ENCODE data around the gene MOB1B. TPM values are rescaled to one million over a fixed set of nuclear protein-coding genes. Genes with fewer than 3 reads are reported as not detected.

Gene MOB1B
- total and polyA plus RNA-seq, 2 of the 13 experiments (the other 11 are each of a cell fraction or from before 2014, with no cell fraction given), result 3.9 to 4.0 TPM

- TF ChIP-seq ZNF414 (CRISPR knock-in tag; IDR thresholded peaks at IDR 0.05), result peak; percentile 82
- peak; percentile 79 for TF ChIP-seq ARID4A (CRISPR knock-in tag; IDR thresholded peaks at IDR 0.05; ENCODE audit: borderline replicate concordance)
- peak; percentile 83 for TF ChIP-seq KMT2B (CRISPR knock-in tag; IDR thresholded peaks at IDR 0.05)
- no peak for TF ChIP-seq PAWR (CRISPR knock-in tag; IDR thresholded peaks at IDR 0.05; ENCODE audit: borderline replicate concordance)
- TF ChIP-seq BRCA1 (CRISPR knock-in tag; IDR thresholded peaks at IDR 0.05), result 0 out of 2 replicates have a peak, but pooled peaks have one; percentile 68
- TF ChIP-seq NFIC (IDR thresholded peaks at IDR 0.05; ENCODE audit: low read length), result no peak
- TF ChIP-seq FOXM1 (CRISPR knock-in tag; IDR thresholded peaks at IDR 0.05), result no peak
- TF ChIP-seq SYNCRIP (IDR thresholded peaks at IDR 0.05; ENCODE audit: insufficient read depth, low read depth, low read length), result no peak
- TF ChIP-seq ZNF878 (CRISPR knock-in tag; IDR thresholded peaks at IDR 0.05), result 0 out of 2 replicates have a peak, but pooled peaks have one; percentile 16
- no peak for TF ChIP-seq HBP1 (CRISPR knock-in tag; IDR thresholded peaks at IDR 0.05; ENCODE audit: low read depth)
- 0 out of 2 replicates have a peak, but pooled peaks have one; percentile 10 for TF ChIP-seq ZNF775 (CRISPR knock-in tag; IDR thresholded peaks at IDR 0.05; ENCODE audit: borderline replicate concordance)
- no peak for TF ChIP-seq ELF4 (CRISPR knock-in tag; IDR thresholded peaks at IDR 0.05; ENCODE audit: borderline replicate concordance)
- peak; percentile 72; the same call in 1 of the 2 replicates for TF ChIP-seq MYC (CRISPR knock-in tag; IDR thresholded peaks at IDR 0.05; ENCODE audit: borderline replicate concordance)
- TF ChIP-seq ZNF652 (CRISPR knock-in tag; IDR thresholded peaks at IDR 0.05; ENCODE audit: borderline replicate concordance, low read depth), result no peak
- peak; percentile 79 for TF ChIP-seq KDM5B (CRISPR knock-in tag; IDR thresholded peaks at IDR 0.05; ENCODE audit: borderline replicate concordance)
- peak; percentile 63 for TF ChIP-seq KLF6 (CRISPR knock-in tag; IDR thresholded peaks at IDR 0.05)
- TF ChIP-seq MED8 (CRISPR knock-in tag; IDR thresholded peaks at IDR 0.05; ENCODE audit: insufficient replicate concordance), result no peak
- TF ChIP-seq, protein P1, sequence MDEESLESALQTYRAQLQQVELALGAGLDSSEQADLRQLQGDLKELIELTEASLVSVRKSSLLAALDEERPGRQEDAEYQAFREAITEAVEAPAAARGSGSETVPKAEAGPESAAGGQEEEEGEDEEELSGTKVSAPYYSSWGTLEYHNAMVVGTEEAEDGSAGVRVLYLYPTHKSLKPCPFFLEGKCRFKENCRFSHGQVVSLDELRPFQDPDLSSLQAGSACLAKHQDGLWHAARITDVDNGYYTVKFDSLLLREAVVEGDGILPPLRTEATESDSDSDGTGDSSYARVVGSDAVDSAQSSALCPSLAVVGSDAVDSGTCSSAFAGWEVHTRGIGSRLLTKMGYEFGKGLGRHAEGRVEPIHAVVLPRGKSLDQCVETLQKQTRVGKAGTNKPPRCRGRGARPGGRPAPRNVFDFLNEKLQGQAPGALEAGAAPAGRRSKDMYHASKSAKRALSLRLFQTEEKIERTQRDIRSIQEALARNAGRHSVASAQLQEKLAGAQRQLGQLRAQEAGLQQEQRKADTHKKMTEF (CRISPR knock-in tag; IDR thresholded peaks at IDR 0.05), result peak; percentile 65; the same call in 1 of the 2 replicates
- TF ChIP-seq, protein P2, sequence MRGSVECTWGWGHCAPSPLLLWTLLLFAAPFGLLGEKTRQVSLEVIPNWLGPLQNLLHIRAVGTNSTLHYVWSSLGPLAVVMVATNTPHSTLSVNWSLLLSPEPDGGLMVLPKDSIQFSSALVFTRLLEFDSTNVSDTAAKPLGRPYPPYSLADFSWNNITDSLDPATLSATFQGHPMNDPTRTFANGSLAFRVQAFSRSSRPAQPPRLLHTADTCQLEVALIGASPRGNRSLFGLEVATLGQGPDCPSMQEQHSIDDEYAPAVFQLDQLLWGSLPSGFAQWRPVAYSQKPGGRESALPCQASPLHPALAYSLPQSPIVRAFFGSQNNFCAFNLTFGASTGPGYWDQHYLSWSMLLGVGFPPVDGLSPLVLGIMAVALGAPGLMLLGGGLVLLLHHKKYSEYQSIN (CRISPR knock-in tag; IDR thresholded peaks at IDR 0.05; ENCODE audit: borderline replicate concordance), result no peak
- no peak for TF ChIP-seq CEBPB (IDR thresholded peaks at IDR 0.05; ENCODE audit: borderline replicate concordance, low read depth, low read length)
These were observed at the start of gene MOB1B (continued) for GRCh38 chr4:70901984-70902576.
